HG02798 (cell line): ENCODE data around the gene GFRA1.
"Not testable (repeated sequence)": the region's sequence is repeated elsewhere in the genome, so short reads cannot be mapped to it uniquely, and the experiment has no call there.

Experiments used
- ATAC-seq: cut with Tn5 transposase; IDR thresholded peaks from one replicate; pipeline ENCODE4 v1.9.1; 2021; ENCODE audit warnings: mild to moderate bottlenecking; ENCODE audit not compliant: unreplicated experiment, poor library complexity

The GFRA1 gene

GRCh38 chr10:116080553-116080952 is 192.5 kb downstream of the GFRA1 start:
- no peak for ATAC-seq

DNA sequence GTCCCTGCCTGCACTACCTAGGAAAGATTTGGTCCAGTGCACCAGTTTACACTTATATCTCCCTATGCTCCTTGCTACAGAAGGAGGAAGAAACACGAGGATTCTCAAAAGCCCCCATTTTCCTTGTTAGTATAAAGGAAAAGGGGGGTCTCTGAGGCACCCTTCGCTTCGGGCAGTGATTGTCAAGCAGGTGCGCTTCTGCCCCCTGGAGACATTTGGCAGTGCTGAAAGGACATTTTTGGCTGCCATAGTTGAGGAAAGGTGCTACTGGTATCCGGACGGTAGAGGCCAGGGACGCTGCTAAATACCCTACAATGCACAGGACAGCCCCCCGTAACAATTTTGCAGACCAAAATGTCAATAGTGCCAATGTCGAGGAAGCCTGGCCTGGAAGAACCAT is 193.7 kb downstream of the GFRA1 start:
- ATAC-seq: no peak

- ATAC-seq: no peak
Observed at GRCh38 chr10:116076621-116077020, 196.4 kb downstream of the GFRA1 start.

- no peak for ATAC-seq
Observed at GRCh38 chr10:116073510-116073909, 199.5 kb downstream of the GFRA1 start.

DNA sequence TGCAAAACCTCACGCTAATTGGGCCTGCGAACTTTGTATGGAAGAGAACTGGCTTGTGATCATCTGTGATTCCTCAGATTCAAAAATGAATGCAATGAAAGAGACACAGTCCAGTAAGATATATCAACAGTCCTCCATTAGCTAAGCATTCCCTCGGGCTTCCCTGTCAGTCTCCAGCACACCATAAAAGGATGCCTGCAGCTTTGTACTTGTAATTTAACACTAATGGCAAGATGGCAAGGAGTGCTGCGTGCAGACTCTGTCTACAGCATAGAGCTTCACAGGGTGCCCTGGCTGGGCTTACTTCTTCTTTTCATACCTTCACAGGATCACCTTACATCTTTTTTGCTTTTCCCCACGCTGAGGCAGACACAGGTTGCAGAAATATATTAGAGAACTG is 200.0 kb downstream of the GFRA1 start:
- ATAC-seq: no peak

- ATAC-seq: no peak
Observed at GRCh38 chr10:116071453-116072148, 201.4 kb downstream of the GFRA1 start.

DNA sequence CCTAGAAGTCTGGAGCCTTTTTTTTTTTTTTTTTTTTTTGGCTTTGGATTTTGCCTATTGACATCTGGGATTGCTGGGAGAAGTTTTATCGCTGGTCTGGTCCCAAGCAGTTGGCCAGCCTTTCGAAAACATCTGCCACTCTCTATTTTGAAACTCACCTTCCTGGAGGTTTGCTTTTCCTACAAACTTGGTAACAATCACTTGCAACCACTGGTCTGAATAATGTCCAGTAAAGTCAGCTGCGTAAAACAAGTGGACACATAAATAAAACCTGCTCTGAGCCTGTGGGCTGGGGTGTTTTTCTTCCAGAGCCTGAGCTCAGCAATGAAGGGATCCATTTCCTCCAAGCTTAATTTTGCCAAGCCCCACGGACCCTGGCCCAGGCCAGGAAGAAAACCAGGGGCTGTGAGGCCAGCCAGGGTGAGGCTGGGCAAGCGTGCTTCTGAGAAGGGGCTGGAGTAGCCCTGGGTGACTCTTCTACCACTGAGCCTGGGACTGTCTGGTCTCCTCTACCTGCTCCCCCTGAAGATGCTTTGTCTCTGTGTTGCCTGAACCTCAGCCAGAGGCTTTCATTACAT is 202.2 kb downstream of the GFRA1 start:
- no peak for ATAC-seq

DNA sequence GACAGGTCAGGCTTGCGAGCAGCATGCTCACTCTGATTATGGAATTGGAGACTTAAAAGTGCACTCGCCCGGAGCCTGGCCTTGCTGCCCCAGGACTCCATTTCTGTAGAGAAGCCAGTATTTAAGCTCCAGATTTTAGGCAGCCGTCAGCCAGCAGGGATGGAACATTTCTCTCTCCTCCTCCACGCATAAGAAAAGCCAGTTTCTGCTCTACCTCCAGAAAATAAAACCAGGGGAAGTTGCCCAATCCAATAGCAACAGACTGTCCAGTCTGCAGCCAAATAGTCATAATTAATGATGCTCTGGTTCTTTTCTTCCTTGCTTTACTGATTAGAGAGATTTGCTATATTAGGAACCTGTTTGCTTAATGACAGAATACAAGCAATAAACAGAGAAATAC is 203.2 kb downstream of the GFRA1 start:
- no peak for ATAC-seq

DNA sequence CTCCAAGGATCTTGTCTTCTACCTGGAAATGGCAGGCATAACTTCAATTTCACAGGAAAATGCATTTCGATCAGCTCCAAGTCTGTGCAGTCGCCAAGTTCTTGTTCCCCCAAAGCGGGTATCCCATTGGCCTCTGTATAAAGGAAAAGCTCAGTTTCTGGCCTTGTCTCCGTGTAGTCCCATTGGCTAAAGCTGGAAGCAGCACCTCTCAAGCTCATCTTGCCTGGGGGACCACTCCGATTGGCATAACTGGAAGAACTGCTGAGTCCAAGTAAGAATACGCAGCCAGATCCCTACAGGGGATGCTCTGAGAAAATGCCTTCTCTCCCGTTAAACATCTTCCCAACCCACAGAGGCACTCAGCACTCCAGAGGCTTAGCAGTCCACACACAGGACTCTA is 205.2 kb downstream of the GFRA1 start:
- no peak for ATAC-seq

DNA sequence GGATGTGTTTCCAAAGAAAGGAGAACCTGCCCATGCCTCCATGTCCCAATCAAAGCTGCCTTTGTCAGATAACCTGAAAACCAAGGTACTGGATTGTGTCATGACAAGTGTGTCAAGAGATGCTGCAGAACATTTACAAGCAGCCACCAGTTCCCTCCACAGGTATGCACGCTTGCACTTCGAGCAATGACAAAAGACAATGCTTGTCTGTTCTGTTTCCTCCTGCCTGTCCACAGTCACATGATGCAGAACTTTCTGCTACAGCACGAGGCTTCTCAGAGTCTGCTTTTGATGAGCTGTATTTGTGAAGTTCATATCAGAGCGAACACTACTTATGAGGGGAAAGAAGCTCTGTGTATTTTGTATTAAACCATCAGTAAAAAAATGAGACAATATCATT is 209.9 kb downstream of the GFRA1 start:
- no peak for ATAC-seq

DNA sequence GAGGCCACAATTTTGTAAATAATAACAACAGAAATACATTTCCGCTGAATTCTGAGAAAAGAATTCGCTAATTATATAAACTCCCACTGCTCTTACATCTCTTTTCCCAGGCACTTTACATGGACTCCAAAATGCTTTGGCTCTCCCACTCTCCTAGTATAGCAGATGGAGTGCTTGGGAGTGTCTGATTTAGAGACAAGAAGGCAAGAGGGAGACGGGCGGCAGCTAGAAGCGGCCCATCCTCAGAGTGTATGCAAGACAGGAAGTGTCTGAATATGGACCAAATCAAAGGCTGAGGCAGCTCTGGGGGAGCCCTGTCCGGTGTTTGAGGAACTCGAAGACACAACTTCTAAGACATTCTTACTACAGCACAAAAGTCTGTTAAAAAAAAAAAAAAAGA is 212.1 kb downstream of the GFRA1 start:
- no peak for ATAC-seq

DNA sequence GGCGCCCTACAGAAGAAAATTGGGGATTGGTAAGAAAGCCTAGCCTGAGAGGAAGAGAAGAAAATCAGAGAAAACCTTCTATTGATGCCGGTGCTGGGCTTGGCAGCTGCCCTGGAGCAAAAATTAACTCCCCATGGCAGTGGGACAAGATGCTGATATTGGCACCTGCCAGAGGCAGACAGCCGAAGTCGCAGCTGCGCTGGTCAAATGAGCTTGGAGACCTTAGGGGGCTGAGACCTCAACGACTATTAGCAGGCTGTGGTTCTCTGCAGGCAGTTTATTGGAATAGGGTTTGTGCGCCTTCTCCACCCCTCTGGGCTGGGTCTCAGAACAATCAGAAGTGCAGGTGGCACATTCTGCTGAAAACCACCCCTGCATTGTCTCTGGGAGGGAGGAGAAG is 213.7 kb downstream of the GFRA1 start:
- no peak for ATAC-seq

DNA sequence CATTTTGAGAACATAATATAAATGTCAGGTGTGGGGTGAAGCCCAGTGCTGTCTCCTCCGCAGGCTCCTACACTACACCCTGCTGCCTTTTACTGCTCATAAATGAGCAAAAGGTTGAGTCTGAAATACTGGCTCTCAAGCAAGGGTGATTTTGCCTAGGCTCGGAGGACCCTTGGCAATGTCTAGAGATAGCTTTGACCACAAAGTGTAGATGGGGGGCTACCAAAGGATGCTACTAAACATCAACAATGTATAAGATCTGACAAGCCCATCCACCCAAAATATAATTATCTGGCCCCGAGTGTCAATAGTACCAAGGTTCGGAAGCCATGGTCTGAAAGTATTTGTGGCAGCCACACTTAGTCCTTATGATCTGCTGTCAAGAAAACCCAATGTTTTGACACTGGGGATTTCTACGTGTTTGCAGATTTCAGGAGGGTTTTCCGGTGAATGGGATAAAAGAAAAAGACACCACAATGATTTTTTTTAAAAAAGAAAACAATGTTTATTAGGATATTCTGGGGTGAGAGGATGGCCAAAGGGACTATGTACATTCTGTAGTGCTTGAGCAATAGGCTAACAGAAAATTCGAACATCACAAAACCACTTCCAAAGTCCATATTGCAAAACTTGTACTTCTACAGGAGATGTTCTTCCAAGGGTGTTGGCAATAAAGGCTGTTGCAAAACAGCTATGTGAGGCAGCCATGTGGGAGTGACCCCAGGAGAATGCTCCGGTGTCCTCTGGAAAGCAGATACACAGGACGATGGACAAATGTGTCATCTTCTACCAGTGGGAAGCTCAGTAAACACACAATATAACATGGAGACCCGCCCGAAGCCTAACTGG is 216.3 kb downstream of the GFRA1 start:
- no peak for ATAC-seq

DNA sequence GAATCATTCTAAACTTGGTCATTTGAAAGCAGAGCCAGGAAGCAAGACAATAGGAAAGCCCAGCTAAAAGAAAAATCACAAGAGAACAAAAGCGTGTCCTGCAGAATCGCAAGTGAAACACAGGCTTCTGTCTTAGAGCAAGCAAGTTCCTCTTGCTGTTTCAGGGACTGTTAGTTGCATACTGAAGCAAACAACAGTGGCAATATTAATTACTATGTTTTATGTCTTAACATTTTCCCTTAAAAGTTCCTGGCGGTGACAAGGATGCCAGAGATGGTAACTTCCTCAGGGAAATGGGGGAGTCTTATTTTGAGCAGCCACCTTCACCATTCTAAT is 217.1 kb downstream of the GFRA1 start:
- no peak for ATAC-seq

DNA sequence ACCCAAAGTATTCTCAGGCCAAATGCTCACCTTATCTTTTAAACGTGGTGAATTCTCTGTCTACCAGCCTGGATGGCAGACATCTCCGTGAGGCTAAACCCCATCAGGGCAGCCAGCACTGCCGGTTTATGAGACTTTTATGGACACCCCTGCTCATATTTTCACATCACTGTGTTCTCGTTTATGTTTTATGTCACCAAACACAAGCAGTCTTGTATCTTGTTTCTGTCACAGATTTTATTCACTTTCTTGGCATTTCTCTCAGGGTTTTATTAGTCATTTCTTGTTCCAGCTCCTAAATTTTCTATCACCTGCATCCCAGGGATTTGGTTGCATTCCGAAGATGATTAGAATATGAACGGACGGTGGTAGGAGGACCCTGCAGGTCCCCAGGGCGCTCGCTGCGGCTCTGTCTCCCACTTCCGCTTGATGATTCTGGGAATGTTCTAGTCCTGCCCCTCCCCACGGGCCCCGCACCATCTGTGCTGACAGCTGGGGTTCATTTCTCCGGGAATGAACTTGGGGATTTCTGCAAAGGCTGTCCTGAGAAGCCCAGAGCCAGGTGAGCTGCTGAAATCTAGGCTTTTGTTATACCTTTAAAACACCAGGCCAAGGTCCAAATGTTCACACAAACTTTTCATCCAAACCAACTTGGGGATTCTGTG is 217.6 kb downstream of the GFRA1 start:
- no peak for ATAC-seq

- no peak for ATAC-seq
Observed at GRCh38 chr10:116053910-116054309, 219.1 kb downstream of the GFRA1 start.

- not testable (repeated sequence) for ATAC-seq
Observed at GRCh38 chr10:116053009-116053730, 219.8 kb downstream of the GFRA1 start.

DNA sequence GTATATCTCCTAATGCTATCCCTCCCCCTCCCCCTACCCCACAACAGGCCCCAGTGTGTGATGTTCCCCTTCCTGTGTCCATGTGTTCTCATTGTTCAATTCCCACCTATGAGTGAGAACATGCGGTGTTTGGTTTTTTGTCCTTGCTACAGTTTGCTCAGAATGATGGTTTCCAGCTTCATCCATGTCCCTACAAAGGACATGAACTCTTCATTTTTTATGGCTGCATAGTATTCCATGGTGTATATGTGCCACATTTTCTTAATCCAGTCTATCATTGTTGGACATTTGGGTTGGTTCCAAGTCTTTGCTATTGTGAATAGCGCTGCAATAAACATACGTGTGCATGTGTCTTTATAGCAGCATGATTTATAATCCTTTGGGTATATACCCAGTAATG is 220.5 kb downstream of the GFRA1 start:
- ATAC-seq: not testable (repeated sequence)

DNA sequence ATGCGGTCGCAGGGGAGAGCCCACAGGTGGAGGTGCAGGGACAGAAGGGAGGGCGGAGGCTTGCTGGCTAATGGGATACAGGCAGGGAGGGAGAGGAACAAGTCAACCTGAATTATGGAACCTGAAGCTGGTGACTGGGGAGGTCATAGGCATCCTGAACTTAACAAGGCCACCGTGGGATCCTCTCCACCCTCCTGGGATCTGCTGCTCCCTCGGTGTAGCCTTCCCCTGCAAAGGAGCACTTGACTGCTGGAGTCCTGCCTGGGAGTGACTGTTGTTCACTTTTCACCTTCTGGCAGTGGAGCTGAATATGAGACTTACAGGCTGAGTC is 223.1 kb downstream of the GFRA1 start:
- no peak for ATAC-seq

- ATAC-seq: no peak
Observed at GRCh38 chr10:116049158-116049973, 223.6 kb downstream of the GFRA1 start.
